Erythroblast (primary cell): ENCODE measurements around the gene TMEM164.
"Not testable (repeated sequence)": the region's sequence is repeated elsewhere in the genome, so short reads cannot be mapped to it uniquely, and the experiment has no call there.

Source experiments
- DNase-seq, 2 experiments: peaks; one replicate each; lab custom pipeline; 2025; lab: John Stamatoyannopoulos, UW
- GATA1 ChIP-seq: IDR thresholded peaks from 2 replicates; pipeline ENCODE4 v1.6.1; 2011; ENCODE audit warnings: low read depth, mild to moderate bottlenecking, control low read depth, low read length, moderate library complexity
- POLR2A ChIP-seq: IDR thresholded peaks from 2 replicates; pipeline ENCODE4 v1.6.1; 2011; ENCODE audit warnings: mild to moderate bottlenecking, low read length

Gene TMEM164

GRCh38 chrX:110002300-110003166, at the start of gene TMEM164:
Gene TMEM164, plus strand, starts transcription at chrX:110003114. Its CDS starts 661 bp downstream, at chrX:110003775.
- TF ChIP-seq GATA1, result no peak
- TF ChIP-seq POLR2A, result peak; percentile 17
- peak; percentile 90 to 92 for DNase-seq

- TF ChIP-seq GATA1 (no peak), POLR2A (no peak)
- no peak for DNase-seq
These were observed 48.6 kb upstream of the TMEM164 start for GRCh38 chrX:109954333-109954732.

GRCh38 chrX:109954955-109955354, 48.0 kb upstream of the TMEM164 start:
- no peak for TF ChIP-seq GATA1
- TF ChIP-seq POLR2A, result no peak

GRCh38 chrX:109958266-109958665, 44.6 kb upstream of the TMEM164 start:
- peak in 1 of 2 experiments; percentile 6 for DNase-seq
- TF ChIP-seq GATA1, result no peak
- no peak for TF ChIP-seq POLR2A

More at GRCh38 chrX:109954955-109955354, 48.0 kb upstream of the TMEM164 start:
- no peak for DNase-seq

GRCh38 chrX:109959356-109959871, 43.5 kb upstream of the TMEM164 start:
- TF ChIP-seq GATA1 (no peak), POLR2A (no peak)
- peak; percentile 79 to 93 for DNase-seq

GRCh38 chrX:109964390-109964789, 38.5 kb upstream of the TMEM164 start:
- DNase-seq, result peak in 1 of 2 experiments; percentile 8
- TF ChIP-seq POLR2A (no peak), GATA1 (no peak)

GRCh38 chrX:109966246-109966645, 36.7 kb upstream of the TMEM164 start:
- DNase-seq, result no peak
- no peak for TF ChIP-seq POLR2A
- TF ChIP-seq GATA1, result no peak

- no peak for DNase-seq
These were observed 35.8 kb upstream of the TMEM164 start for GRCh38 chrX:109967156-109967555.

GRCh38 chrX:109970841-109971240, 32.1 kb upstream of the TMEM164 start:
- DNase-seq, result not testable (repeated sequence)

More at GRCh38 chrX:109967156-109967555, 35.8 kb upstream of the TMEM164 start:
- TF ChIP-seq GATA1, result no peak

GRCh38 chrX:109974906-109975655, 27.8 kb upstream of the TMEM164 start:
- peak; percentile 2 to 39 for DNase-seq
- TF ChIP-seq GATA1 (no peak), POLR2A (no peak)

- DNase-seq, result not testable (repeated sequence)
These were observed 17.7 kb upstream of the TMEM164 start for GRCh38 chrX:109985210-109985609.

- DNase-seq, result no peak
- TF ChIP-seq GATA1 (no peak), POLR2A (no peak)
These were observed 15.0 kb upstream of the TMEM164 start for GRCh38 chrX:109987884-109988283.

- TF ChIP-seq GATA1, result no peak
- TF ChIP-seq POLR2A, result no peak
- DNase-seq, result no peak
These were observed 12.2 kb upstream of the TMEM164 start for GRCh38 chrX:109990582-109991276.
